Mesothelial cell of epicardium (in vitro differentiated cells): ENCODE measurements around the gene C16orf89. TPM values are rescaled to one million over a fixed set of nuclear protein-coding genes. Genes with fewer than 3 reads are reported as not detected.

Source experiments
- DNase-seq, 2 experiments: peaks; one replicate each; pipeline ENCODE4 v3.0.0; 2021; ENCODE audit warnings: low spot score in 2 of 2; ENCODE audit not compliant: unreplicated experiment in 2 of 2
- H3K27ac Mint-ChIP-seq: 2 replicates; pipeline ENCODE4 v1.8.0; 2021; ENCODE audit warnings: mixed read lengths
- H3K27me3 Mint-ChIP-seq: 2 replicates; pipeline ENCODE4 v1.8.0; 2021; ENCODE audit warnings: low read depth, mixed read lengths
- H3K36me3 Mint-ChIP-seq: 2 replicates; pipeline ENCODE4 v1.8.0; 2021; ENCODE audit warnings: mixed read lengths
- H3K4me1 Mint-ChIP-seq: 2 replicates; pipeline ENCODE4 v1.8.0; 2021; ENCODE audit warnings: mixed read lengths
- H3K4me3 Mint-ChIP-seq: 2 replicates; pipeline ENCODE4 v1.8.0; 2021; ENCODE audit warnings: mild to moderate bottlenecking, moderate library complexity, mixed read lengths
- H3K9me3 Mint-ChIP-seq: 2 replicates; pipeline ENCODE4 v1.8.0; 2021; ENCODE audit warnings: mixed read lengths
- CTCF ChIP-seq: fragments of 200-600 bp; sonication (generic); IDR thresholded peaks from one replicate; pipeline ENCODE4 v1.5.0; 2021; ENCODE audit warnings: antibody characterized with exemption; ENCODE audit not compliant: unreplicated experiment
- total RNA-seq: library from RNA; stranded (reverse); gene quantifications from 3 replicates; pipeline ENCODE4 v1.2.1, GENCODE V29; 2021

Gene C16orf89
- total RNA-seq, 1 donor from 2014 or later: 0.87 TPM

- Mint-ChIP-seq H3K27ac (no peak overlapping the region), H3K4me3 (no peak overlapping the region), H3K36me3 (no peaks in the 10 kb centered on the region), H3K9me3 (no peaks in the 10 kb centered on the region), H3K27me3 (no peaks in the 10 kb centered on the region), H3K4me1 (peaks cover 4% of the 10 kb centered on the region)
- DNase-seq: no peak
- TF ChIP-seq CTCF: no peak
Observed at GRCh38 chr16:5027575-5028235, 38.1 kb downstream of the C16orf89 start.

- no peak overlapping the region for H3K27ac Mint-ChIP-seq
- no peaks in the 10 kb centered on the region for H3K9me3 Mint-ChIP-seq
- no peak for TF ChIP-seq CTCF
- H3K4me1 Mint-ChIP-seq: peaks cover 2% of the 10 kb centered on the region
- H3K27me3 Mint-ChIP-seq: no peaks in the 10 kb centered on the region
- no peaks in the 10 kb centered on the region for H3K36me3 Mint-ChIP-seq
- H3K4me3 Mint-ChIP-seq: no peak overlapping the region
- no peak for DNase-seq
Observed at GRCh38 chr16:5027086-5027485, 38.7 kb downstream of the C16orf89 start.

- Mint-ChIP-seq H3K27ac (no peak overlapping the region), H3K36me3 (no peaks in the 10 kb centered on the region), H3K4me3 (no peak overlapping the region), H3K4me1 (no peaks in the 10 kb centered on the region), H3K27me3 (no peaks in the 10 kb centered on the region), H3K9me3 (no peaks in the 10 kb centered on the region)
- no peak for DNase-seq
- no peak for TF ChIP-seq CTCF
Observed at GRCh38 chr16:5026664-5027063, 39.1 kb downstream of the C16orf89 start.

- no peak overlapping the region for H3K4me3 Mint-ChIP-seq
- no peak for TF ChIP-seq CTCF
- H3K27ac Mint-ChIP-seq: no peak overlapping the region
- peaks cover 2% of the 10 kb centered on the region for H3K27me3 Mint-ChIP-seq
- peak in 1 of 2 experiments; percentile 45 for DNase-seq
- no peaks in the 10 kb centered on the region for H3K4me1 Mint-ChIP-seq
- no peaks in the 10 kb centered on the region for H3K36me3 Mint-ChIP-seq
- H3K9me3 Mint-ChIP-seq: no peaks in the 10 kb centered on the region
Observed at GRCh38 chr16:5025171-5025632, 40.6 kb downstream of the C16orf89 start.

- H3K36me3 Mint-ChIP-seq: no peaks in the 10 kb centered on the region
- no peaks in the 10 kb centered on the region for H3K4me1 Mint-ChIP-seq
- H3K27ac Mint-ChIP-seq: no peak overlapping the region
- DNase-seq: no peak
- H3K9me3 Mint-ChIP-seq: no peaks in the 10 kb centered on the region
- peak; percentile 14 for TF ChIP-seq CTCF
- H3K27me3 Mint-ChIP-seq: peaks cover 5% of the 10 kb centered on the region
- H3K4me3 Mint-ChIP-seq: no peak overlapping the region
Observed at GRCh38 chr16:5024632-5025031, 41.1 kb downstream of the C16orf89 start.
